T-helper 2 cell treated with Interferon-gamma antibody and Interleukin-4, amounts not matched to agents 5 μg/mL and 100 μg/mL, for 36 hours (primary cell): ENCODE data around the gene PBX3.

Experiments used
- DNase-seq: peaks from one replicate; pipeline ENCODE4 v3.0.0; 2021; ENCODE audit warnings: low spot score
- H3K27ac Mint-ChIP-seq: one replicate; pipeline ENCODE4 v1.8.0; 2021; ENCODE audit warnings: mild to moderate bottlenecking, mixed read lengths
- H3K27me3 Mint-ChIP-seq: one replicate; pipeline ENCODE4 v1.8.0; 2021; ENCODE audit warnings: low read depth, mixed read lengths
- H3K36me3 Mint-ChIP-seq: one replicate; pipeline ENCODE4 v1.8.0; 2021; ENCODE audit warnings: low read depth, mixed read lengths
- H3K4me1 Mint-ChIP-seq: one replicate; pipeline ENCODE4 v1.8.0; 2021; ENCODE audit warnings: low read depth, mixed read lengths
- H3K4me3 Mint-ChIP-seq: one replicate; pipeline ENCODE4 v1.8.0; 2022; ENCODE audit warnings: mild to moderate bottlenecking, moderate library complexity, mixed read lengths
- H3K9me3 Mint-ChIP-seq: one replicate; pipeline ENCODE4 v1.8.0; 2021; ENCODE audit warnings: mixed read lengths

Gene PBX3

GRCh38 chr9:125977223-125977622 lies 230.1 kb downstream of the PBX3 start:
- peaks cover 23% of the 10 kb centered on the region for H3K9me3 Mint-ChIP-seq
- no peaks in the 10 kb centered on the region for H3K4me1 Mint-ChIP-seq
- H3K27ac Mint-ChIP-seq: no peak overlapping the region
- no peak overlapping the region for H3K4me3 Mint-ChIP-seq
- DNase-seq: no peak
- H3K27me3 Mint-ChIP-seq: peaks cover 15% of the 10 kb centered on the region
- no peaks in the 10 kb centered on the region for H3K36me3 Mint-ChIP-seq

- no peak overlapping the region for H3K27ac Mint-ChIP-seq
- no peaks in the 10 kb centered on the region for H3K36me3 Mint-ChIP-seq
- DNase-seq: no peak
- no peak overlapping the region for H3K4me3 Mint-ChIP-seq
- H3K27me3 Mint-ChIP-seq: peaks cover 15% of the 10 kb centered on the region
- H3K4me1 Mint-ChIP-seq: no peaks in the 10 kb centered on the region
- peaks cover 23% of the 10 kb centered on the region for H3K9me3 Mint-ChIP-seq
These were observed 232.2 kb downstream of the PBX3 start for GRCh38 chr9:125979383-125979782.

GRCh38 chr9:125982798-125983406 lies 235.7 kb downstream of the PBX3 start:
- H3K4me3 Mint-ChIP-seq: no peak overlapping the region
- H3K27ac Mint-ChIP-seq: no peak overlapping the region
- H3K27me3 Mint-ChIP-seq: peaks cover 15% of the 10 kb centered on the region
- DNase-seq: no peak
- H3K36me3 Mint-ChIP-seq: no peaks in the 10 kb centered on the region
- peaks cover 20% of the 10 kb centered on the region for H3K9me3 Mint-ChIP-seq
- no peaks in the 10 kb centered on the region for H3K4me1 Mint-ChIP-seq

- Mint-ChIP-seq H3K36me3 (no peaks in the 10 kb centered on the region), H3K4me3 (no peak overlapping the region)
- no peak for DNase-seq
These were observed 236.5 kb downstream of the PBX3 start for GRCh38 chr9:125983681-125984080.

GRCh38 chr9:125984461-125984860 lies 237.3 kb downstream of the PBX3 start:
- no peak overlapping the region for H3K27ac Mint-ChIP-seq
- DNase-seq: no peak
- H3K4me3 Mint-ChIP-seq: no peak overlapping the region
- no peaks in the 10 kb centered on the region for H3K36me3 Mint-ChIP-seq
- H3K4me1 Mint-ChIP-seq: no peaks in the 10 kb centered on the region
- peaks cover 8% of the 10 kb centered on the region for H3K27me3 Mint-ChIP-seq
- peaks cover 14% of the 10 kb centered on the region for H3K9me3 Mint-ChIP-seq

More at GRCh38 chr9:125983681-125984080, 236.5 kb downstream of the PBX3 start:
- peaks cover 9% of the 10 kb centered on the region for H3K27me3 Mint-ChIP-seq
- no peak overlapping the region for H3K27ac Mint-ChIP-seq
- no peaks in the 10 kb centered on the region for H3K4me1 Mint-ChIP-seq
- H3K9me3 Mint-ChIP-seq: peaks cover 17% of the 10 kb centered on the region

GRCh38 chr9:125985142-125985997 lies 238.2 kb downstream of the PBX3 start:
- Mint-ChIP-seq H3K27me3 (peaks cover 3% of the 10 kb centered on the region), H3K4me1 (no peaks in the 10 kb centered on the region), H3K27ac (no peak overlapping the region), H3K9me3 (peaks cover 5% of the 10 kb centered on the region), H3K4me3 (no peak overlapping the region), H3K36me3 (no peaks in the 10 kb centered on the region)
- DNase-seq: no peak

DNA sequence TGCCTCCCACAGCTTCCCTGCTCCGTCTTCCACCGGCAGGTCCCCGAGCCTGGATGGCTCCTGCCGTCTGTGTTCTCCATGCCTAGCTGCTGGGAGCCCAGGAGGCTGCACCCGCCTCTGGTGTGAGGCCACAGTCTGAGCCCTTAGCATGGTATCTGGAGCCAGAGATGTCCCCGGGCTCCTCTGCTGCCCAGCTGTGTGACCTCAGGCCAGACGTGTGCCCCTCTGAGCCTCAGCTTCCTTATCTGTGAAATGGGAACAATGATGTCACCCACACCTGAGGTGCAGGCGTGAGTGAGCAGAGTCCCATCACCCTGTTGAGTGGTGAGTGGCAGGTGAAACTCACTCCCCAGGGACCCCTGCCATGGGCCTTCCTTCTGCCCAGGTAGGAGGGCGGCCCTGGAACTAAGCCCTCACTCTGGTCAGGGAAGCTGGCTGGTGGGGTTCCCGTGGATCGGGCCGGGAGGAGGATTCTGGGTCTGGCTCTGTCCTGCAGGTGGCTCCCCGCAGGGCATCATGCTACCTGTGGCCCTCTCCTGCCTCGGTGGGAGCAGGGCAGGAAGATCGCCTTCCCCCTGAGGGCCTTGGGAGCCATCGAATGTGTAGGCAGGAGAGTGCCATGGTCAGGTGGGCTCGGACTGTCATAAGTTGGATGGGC lies 239.0 kb downstream of the PBX3 start:
- H3K9me3 Mint-ChIP-seq: peaks cover 2% of the 10 kb centered on the region
- H3K36me3 Mint-ChIP-seq: no peaks in the 10 kb centered on the region
- H3K4me3 Mint-ChIP-seq: no peak overlapping the region

DNA sequence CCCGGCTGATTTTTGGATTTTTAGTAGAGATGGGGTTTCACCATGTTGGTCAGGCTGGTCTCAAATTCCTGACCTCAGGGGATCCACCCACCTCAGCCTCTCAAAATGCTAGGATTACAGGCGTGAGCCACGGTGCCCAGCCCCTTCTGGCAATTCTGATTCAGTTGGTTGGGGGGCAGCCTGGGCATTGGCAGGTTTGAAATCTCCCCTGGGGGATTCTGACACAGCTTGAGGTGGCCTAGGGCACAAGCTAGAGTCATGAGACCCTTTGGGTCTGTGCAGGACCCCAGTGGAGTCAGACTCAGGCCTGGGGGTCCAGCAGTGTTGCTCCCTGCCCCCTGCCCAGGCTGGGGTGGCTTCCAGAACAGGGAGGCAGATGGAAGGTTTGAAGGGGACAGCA lies 239.8 kb downstream of the PBX3 start:
- H3K9me3 Mint-ChIP-seq: no peaks in the 10 kb centered on the region
- no peak overlapping the region for H3K4me3 Mint-ChIP-seq
- H3K27me3 Mint-ChIP-seq: no peaks in the 10 kb centered on the region
- no peak for DNase-seq
- H3K4me1 Mint-ChIP-seq: no peaks in the 10 kb centered on the region
- H3K27ac Mint-ChIP-seq: no peak overlapping the region
- H3K36me3 Mint-ChIP-seq: no peaks in the 10 kb centered on the region

More for the DNA sequence above, 239.0 kb downstream of the PBX3 start:
- Mint-ChIP-seq H3K27me3 (peaks cover 1% of the 10 kb centered on the region), H3K4me1 (no peaks in the 10 kb centered on the region), H3K27ac (no peak overlapping the region)
- DNase-seq: no peak

DNA sequence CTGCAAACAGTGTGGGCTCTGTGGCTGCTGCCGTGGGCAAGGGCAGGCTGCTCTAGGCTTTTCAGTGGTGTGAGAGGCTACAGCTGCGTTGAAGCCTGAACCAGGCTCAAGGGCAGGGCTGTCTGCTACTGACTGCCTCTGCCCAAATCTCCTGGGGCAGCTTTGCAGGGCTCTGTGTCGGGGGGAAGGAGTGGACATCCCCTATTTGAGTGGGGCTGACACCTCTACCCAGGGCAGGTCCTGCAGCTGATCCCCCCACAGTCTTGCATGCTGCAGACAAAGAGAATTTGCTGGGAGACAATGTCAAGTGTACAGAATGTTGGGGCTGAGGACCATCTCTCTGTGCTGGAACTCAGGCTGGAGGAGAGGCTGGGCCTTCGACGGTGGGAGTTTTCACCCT lies 240.2 kb downstream of the PBX3 start:
- no peaks in the 10 kb centered on the region for H3K27me3 Mint-ChIP-seq
- no peak overlapping the region for H3K27ac Mint-ChIP-seq
- no peaks in the 10 kb centered on the region for H3K9me3 Mint-ChIP-seq
- no peak overlapping the region for H3K4me3 Mint-ChIP-seq
- H3K4me1 Mint-ChIP-seq: no peaks in the 10 kb centered on the region
- no peaks in the 10 kb centered on the region for H3K36me3 Mint-ChIP-seq
- no peak for DNase-seq

DNA sequence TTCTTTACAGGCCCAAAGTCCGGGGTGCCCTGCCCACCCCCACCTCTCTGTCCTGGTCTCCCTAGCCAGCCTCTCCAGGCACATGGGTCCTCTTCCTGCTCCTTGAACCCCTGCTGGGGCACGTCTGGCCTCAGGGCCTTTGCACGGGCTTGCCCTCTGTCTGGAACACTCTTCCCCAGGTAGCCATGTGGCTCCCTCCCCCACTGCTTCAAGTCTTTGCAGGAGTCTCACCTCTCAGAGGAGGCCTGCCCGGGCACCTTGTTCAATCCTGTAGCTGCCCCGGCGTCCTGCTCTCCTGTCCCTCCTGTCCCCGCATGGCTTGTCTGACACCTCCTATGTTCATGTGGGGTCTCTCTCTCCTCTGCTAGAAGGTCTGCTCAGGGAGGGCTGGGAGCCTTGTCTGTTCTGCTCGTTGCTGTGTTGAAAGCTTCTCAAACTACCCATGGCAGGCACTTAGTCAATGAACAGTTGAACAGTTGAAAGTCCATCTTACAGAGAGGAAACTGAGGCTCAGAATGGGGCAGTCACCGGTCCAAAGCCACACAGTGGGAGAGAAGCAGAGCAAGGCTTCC lies 241.4 kb downstream of the PBX3 start:
- H3K9me3 Mint-ChIP-seq: no peaks in the 10 kb centered on the region
- DNase-seq: no peak
- H3K27me3 Mint-ChIP-seq: no peaks in the 10 kb centered on the region

GRCh38 chr9:125989090-125989501 lies 241.9 kb downstream of the PBX3 start:
- Mint-ChIP-seq H3K4me1 (no peaks in the 10 kb centered on the region), H3K9me3 (no peaks in the 10 kb centered on the region), H3K27me3 (no peaks in the 10 kb centered on the region), H3K27ac (no peak overlapping the region), H3K36me3 (no peaks in the 10 kb centered on the region), H3K4me3 (no peak overlapping the region)
- no peak for DNase-seq

More for the DNA sequence above, 241.4 kb downstream of the PBX3 start:
- Mint-ChIP-seq H3K4me1 (no peaks in the 10 kb centered on the region), H3K4me3 (no peak overlapping the region), H3K27ac (no peak overlapping the region), H3K36me3 (no peaks in the 10 kb centered on the region)

GRCh38 chr9:125989524-125990180 lies 242.5 kb downstream of the PBX3 start:
- no peak for DNase-seq
- Mint-ChIP-seq H3K27ac (no peak overlapping the region), H3K9me3 (no peaks in the 10 kb centered on the region), H3K4me1 (no peaks in the 10 kb centered on the region), H3K4me3 (no peak overlapping the region), H3K36me3 (no peaks in the 10 kb centered on the region), H3K27me3 (no peaks in the 10 kb centered on the region)

- Mint-ChIP-seq H3K4me1 (no peaks in the 10 kb centered on the region), H3K9me3 (no peaks in the 10 kb centered on the region), H3K4me3 (no peak overlapping the region), H3K27me3 (no peaks in the 10 kb centered on the region), H3K36me3 (no peaks in the 10 kb centered on the region), H3K27ac (no peak overlapping the region)
- DNase-seq: no peak
These were observed 243.1 kb downstream of the PBX3 start for GRCh38 chr9:125990186-125990792.
